ENCODE results near the gene CRNN.

CRNN gene

GRCh38 chr1:152410028-152410427 lies 4.0 kb downstream of the CRNN start:
- no peak for TF ChIP-seq CTCF (IDR thresholded peaks at IDR 0.05; ENCODE audit: low read depth, low read length, missing control alignments)
- no peak for DNase-seq (ENCODE audit: extremely low read depth, low read depth)

GRCh38 chr1:152408664-152409063 lies 5.4 kb downstream of the CRNN start:
- H3K4me3 ChIP-seq (replicated peaks; ENCODE audit: low read depth, low read length): no peak overlapping the region
- TF ChIP-seq CTCF (IDR thresholded peaks at IDR 0.05; ENCODE audit: low read depth, low read length, missing control alignments): no peak
- no peak for DNase-seq (ENCODE audit: extremely low read depth, low read depth)

More at GRCh38 chr1:152410028-152410427, 4.0 kb downstream of the CRNN start:
- H3K4me3 ChIP-seq (replicated peaks; ENCODE audit: low read depth, low read length): no peak overlapping the region

- DNase-seq (ENCODE audit: extremely low read depth, low read depth): no peak
- no peak for TF ChIP-seq CTCF (IDR thresholded peaks at IDR 0.05; ENCODE audit: low read depth, low read length, missing control alignments)
- H3K4me3 ChIP-seq (replicated peaks; ENCODE audit: low read depth, low read length): no peak overlapping the region
These were observed 15.0 kb downstream of the CRNN start for GRCh38 chr1:152398812-152399698.

GRCh38 chr1:152397474-152397873 lies 16.6 kb downstream of the CRNN start:
- DNase-seq (ENCODE audit: extremely low read depth, low read depth): no peak
- TF ChIP-seq CTCF (IDR thresholded peaks at IDR 0.05; ENCODE audit: low read depth, low read length, missing control alignments): no peak
- no peak overlapping the region for H3K4me3 ChIP-seq (replicated peaks; ENCODE audit: low read depth, low read length)

GRCh38 chr1:152394151-152394550 lies 19.9 kb downstream of the CRNN start:
- no peak for DNase-seq (ENCODE audit: extremely low read depth, low read depth)
- H3K4me3 ChIP-seq (replicated peaks; ENCODE audit: low read depth, low read length): no peak overlapping the region
- no peak for TF ChIP-seq CTCF (IDR thresholded peaks at IDR 0.05; ENCODE audit: low read depth, low read length, missing control alignments)

- DNase-seq (ENCODE audit: extremely low read depth, low read depth): no peak
- no peak overlapping the region for H3K4me3 ChIP-seq (replicated peaks; ENCODE audit: low read depth, low read length)
- TF ChIP-seq CTCF (IDR thresholded peaks at IDR 0.05; ENCODE audit: low read depth, low read length, missing control alignments): no peak
These were observed 21.2 kb downstream of the CRNN start for GRCh38 chr1:152392909-152393308.
